Activated CD4-positive, alpha-beta T cell treated with anti-CD3 and anti-CD28 coated beads for 24 hours (primary cell): Measurements from ENCODE around the gene COX6A2.
"Not testable (repeated sequence)": the region's sequence is repeated elsewhere in the genome, so short reads cannot be mapped to it uniquely, and the experiment has no call there.

ENCODE experiments used
- DNase-seq, 2 donors: peaks; one replicate each; pipeline ENCODE4 v3.0.0-alpha.2; 2020; ENCODE audit warnings: low read depth in 2 of 2

COX6A2 gene

DNA sequence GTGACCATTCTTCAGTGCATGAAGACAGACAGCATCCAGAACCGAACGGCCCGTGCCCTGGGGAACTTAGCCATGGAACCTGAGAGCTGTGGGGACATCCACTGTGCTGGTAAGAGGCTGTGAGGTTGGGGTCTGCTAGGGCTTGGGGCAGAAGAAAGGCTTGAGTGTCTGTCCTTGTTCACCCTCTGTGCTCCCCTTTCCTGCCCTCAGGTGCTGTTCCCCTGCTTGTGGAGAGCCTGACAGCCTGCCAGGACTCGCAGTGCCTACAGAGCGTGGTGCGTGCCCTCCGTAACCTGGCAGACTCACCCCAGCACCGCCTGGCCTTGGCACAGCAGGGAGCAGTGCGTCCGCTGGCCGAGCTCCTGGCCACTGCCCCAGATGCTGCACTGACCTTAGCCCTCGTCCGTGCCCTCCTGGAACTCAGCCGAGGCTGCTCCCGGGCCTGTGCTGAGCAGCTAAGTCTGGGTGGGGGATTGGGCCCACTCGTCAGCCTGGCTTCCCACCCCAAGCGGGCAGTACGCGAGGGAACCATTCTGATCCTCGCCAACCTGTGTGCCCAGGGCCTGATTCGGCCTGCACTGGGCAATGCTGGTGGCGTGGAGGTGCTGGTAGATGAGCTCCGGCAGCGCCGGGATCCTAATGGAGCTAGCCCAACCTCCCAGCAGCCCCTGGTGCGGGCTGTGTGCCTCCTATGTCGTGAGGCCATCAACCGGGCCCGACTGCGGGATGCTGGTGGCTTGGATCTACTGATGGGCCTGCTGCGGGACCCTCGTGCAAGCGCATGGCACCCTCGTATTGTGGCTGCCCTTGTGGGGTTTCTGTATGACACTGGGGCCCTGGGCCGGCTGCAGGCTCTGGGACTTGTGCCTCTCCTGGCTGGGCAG, 34.0 kb upstream of the COX6A2 start:
- DNase-seq: no peak

DNA sequence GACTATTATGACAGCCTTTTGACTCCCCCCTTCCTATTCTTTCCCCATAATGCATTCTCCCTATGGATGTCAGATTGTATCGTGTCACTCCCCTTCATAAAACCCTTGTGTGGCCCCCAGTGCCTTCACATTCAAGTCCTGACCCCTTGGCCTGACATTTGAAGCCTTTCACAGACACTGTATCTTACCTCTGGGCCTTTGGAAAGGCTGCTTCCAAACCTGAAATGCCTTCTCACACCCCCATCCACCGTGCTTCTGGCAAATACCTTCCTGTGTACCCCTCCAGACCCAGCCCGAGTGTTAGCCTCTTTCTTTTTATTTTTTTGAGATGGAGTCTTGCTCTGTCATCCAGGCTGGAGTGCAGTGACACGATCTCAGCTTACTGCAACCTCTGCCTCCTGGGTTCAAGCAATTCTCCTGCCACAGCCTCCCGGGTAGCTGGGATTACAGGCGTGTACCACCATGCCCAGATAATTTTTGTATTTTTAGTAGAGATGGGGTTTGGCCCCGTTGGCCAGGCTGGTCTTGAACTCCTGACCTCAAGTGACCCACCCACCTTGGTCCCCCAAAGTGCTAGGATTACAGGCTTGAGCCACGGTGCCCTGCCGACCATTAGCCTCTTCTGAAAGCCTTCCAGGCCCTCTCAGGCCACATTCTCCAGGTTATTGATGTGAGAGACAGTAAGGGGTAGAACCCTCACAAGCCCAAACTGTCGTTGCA, 33.2 kb upstream of the COX6A2 start:
- no peak for DNase-seq

DNA sequence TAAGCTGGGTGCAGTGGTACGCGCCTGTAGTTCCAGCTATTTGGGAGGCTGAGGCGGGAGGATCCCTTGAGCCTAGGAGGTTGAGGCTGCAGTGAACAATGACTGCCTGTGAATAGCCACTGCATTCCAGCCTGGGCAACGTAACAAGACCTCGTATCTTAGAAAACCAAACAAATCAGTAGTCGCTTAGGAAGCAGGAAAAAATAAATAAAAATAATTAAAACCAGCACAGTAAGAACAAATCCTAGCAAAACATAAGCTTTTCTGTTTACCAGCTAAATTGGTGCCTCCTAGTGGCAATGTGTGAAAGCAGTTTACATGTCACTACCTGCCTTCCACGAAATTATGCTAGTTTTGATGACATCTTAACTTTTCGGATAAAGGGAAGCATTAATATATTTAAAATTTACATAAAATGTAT, 32.4 kb upstream of the COX6A2 start:
- no peak for DNase-seq

DNA sequence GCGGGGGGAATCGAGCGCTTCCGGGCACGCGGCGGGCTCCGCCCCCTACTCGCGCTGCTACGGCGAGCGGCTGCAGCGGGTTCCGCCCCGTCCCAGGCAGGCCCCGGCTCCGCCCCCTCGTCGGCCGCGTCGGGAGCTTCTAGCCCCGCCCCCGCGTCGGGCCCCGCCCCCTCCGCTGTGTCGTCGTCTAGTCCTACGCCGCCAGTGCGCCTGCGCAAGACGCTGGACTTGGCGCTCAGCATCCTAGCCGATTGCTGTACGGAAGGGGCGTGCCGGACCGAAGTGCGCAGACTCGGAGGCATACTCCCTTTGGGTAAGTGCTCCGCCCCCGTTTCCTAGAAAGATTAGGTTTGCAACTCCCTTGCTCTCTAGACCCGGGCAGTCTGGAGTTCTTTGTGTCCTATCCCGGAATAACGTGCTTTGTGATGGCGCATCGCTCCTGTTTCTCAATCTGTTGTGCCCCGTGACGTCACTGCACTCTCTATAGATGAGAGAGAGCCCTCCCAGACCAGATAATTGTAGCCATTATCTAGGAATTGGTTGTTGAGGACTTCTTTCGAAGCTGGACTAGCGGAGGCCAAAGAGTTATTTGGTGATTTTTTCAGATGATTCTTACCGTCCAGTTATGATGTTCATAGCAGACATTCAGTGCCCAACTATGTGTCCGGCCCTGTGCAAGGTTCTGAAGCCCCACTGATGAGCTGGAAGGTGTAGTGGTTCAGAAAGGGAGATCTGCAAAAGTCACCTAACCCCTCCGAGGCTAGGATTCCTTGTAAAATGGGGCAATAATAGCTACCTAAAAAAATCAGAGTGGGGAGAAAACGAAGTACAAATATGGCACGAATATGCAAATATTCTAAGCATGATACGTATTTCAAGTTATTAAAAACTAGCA, 31.8 kb upstream of the COX6A2 start:
- DNase-seq: peak; percentile 99 to 100

DNA sequence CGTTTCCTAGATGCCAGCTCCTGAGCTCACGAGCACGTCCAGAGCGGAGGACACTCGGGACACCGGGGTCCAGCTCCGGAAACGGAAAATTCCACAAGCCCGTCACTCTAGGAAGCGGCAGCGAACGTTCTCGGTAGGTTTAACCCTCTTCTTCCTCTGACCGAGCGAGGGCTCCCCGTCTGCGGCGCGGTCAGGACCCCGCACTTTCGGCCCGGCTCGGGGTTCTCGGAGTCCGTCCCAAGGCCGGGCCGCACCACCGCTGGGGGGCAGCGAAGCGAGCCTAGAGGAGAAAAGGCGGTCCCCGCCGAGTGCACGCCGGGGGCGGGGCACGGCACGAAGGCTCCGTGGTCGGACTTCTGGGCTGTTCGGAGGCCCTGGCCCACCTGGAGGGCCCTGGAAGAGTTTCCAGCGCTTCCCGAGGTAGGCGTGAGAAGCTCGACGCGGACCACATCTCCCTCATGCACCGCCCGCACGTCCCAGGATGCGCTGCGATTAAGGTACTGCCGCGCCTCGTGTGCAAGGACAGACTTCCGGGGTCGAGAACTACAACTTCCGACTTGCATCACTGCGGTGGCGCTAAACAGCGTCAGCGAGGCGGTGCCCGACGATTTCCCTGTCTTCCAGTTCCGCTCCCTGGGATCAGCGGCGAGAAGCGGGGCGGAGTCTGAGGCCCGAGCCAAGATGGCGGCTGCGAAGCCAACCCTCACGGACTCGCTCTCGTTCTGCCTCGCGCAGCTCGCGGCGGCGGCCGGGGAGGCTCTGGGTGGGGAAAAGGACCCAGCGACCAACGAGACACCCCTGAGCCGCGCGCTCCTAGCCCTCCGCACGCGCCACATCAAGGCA, 30.9 kb upstream of the COX6A2 start, which contains the start of gene ARMC5:
TSS of gene ARMC5 (plus strand) at position 658 of the 843 bp plus-strand sequence. CDS start at position 682, 24 bp downstream.
- peak; percentile 92 to 94 for DNase-seq

DNA sequence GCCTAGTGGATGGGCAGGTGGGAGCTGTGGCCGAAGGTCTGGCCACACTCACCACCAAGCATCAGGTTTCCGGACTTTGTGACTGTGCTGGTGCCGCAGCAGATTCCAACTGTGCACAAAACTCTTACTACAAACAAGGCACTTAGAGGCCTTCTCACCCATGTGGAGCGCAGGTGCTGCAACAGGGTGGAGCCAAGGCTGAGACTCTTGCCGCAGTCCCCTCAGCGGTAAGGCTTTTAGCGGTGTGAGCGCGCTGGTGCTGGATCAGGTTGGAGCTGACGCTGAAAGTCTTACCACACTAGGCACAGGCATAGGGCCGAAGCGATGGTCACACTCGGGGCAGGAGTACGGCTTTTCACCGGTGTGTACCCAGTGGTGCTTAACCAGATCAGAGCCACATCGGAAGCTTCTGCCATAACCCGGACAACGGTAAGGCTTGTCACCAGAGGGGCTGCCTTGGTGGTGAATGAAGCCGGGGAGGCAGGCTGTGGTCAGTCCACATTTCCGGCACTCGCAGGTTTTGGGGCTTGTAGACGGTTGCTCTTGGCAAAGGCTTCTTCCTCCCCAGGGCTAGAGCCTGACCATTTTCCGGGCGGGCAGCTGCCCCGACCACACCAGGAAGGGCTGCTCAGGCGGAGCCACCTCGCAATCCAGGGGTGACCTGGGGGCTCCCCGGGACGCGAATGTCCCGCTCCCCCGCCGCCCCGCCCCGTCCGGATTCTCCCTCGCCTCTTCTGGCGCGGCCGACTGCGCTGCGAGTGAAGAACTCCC, 30.1 kb upstream of the COX6A2 start:
- peak in 1 of 2 donors; percentile 33 for DNase-seq

DNA sequence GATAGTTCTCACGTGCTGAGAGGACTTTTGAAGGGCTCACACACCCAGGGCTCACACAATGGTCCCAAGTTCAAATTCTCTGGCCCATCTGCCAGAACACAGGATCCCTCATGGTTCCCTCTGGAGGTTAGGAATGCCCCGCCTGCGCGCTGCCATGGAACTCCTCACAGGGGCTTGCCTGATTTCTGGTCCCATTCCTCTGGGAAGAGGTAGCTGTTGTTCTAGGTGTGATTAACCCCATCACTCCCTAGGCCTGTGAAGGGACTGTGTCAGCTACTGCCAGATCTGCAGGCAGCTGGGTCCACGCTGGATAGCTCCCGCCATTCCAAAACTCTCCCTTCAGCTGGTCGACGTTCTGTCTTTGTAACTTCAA, 28.8 kb upstream of the COX6A2 start:
- DNase-seq: no peak

DNA sequence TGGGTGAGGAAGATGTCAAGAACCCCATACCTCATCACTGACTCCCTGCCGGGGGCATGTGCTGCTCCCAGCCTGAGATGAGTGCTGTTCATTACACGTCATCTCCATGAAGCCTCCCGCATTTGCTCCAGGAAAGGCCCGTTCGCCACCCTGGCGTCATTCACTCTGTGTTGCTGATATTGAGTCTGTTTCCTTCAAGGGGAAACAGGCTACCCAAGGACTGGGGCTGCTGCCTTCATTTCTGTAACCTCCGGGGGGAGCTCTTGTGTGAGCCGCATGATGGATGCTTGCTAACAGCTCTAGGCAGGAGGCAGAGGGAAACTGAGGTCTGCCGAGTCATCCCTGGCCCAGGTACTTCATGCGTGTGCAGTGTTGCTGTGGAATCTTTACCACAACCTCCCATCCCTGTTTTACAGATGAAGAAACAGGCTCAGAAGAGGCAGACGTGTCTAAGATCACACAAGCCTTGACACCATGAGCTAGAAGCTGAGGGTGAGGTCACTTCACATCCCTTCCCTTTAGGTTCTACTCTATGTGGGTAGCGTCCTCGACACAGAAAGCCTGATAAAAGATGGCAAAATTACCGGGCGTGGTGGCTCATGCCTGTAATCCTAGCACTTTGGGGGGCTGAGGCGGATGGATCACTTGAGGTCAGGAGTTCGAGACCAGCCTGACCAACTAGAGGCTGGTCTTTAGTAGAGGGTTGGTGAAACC, 27.6 kb upstream of the COX6A2 start:
- DNase-seq: no peak

DNA sequence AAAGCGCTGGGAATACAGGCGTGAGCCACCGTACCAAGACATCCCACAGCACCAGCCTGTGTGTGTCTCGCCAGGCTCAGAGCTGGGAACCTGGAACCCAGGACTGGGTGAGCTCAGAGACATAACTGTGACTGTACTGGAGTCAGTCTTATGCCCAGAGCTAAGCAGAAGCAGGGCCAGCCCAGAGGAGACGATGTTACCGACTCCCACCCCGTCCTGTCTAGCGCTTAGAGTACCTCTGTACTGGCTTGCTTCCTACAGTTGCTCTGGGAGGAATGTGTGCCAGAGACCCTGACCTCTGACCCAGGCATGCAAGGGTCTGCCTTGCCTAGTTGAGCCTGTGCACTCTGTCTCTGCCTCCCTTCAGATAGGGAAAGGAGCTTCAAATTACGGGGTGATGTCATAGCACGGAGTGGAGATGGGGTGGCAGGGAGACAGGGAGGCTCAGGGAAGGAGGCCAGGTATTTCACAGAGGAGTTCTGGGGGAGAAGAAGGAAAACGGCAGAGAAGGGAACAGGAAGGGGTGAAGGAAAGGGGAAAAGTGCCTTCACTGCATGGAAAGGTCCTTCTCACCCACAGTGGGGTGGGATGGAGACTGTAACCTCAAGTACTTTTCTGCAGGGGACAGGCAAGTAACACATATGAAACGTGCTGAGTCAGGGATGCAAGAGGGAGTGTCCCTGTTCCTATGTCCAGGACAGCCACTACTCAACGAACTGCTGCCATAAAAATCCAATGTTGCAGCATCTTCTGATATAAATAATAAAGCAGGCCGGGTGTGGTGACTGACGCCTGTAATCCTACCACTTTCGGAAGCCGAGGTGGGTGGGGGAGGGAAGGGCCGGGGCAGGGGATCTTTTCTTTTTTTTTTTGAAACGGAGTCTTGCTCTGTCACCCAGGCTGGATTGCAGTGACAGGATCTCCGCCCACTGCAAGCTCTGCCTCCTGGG, 25.4 kb upstream of the COX6A2 start:
- no peak for DNase-seq

DNA sequence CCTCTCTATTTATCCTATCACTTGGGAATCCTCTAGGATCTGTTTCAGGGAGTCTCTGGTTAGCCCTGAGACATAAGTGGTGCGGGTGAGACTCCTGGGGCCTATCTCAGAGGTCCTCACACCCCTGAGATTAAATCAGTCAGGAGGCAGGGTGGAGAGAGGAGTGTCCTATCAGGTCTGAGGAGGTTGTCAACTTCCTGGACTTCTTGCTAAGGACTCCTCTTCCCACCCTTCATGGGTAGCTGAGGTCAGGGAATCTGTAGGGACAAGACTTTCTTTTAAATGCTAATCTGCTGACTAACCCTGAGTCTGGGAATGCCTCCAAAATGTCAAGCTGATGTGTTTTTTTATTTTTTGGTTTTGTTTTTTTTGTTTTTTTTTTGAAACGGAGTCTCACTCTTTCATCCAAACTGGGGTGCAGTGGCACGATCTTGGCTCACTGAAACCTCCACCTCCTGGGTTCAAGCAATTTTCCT, 24.5 kb upstream of the COX6A2 start:
- DNase-seq: no peak

DNA sequence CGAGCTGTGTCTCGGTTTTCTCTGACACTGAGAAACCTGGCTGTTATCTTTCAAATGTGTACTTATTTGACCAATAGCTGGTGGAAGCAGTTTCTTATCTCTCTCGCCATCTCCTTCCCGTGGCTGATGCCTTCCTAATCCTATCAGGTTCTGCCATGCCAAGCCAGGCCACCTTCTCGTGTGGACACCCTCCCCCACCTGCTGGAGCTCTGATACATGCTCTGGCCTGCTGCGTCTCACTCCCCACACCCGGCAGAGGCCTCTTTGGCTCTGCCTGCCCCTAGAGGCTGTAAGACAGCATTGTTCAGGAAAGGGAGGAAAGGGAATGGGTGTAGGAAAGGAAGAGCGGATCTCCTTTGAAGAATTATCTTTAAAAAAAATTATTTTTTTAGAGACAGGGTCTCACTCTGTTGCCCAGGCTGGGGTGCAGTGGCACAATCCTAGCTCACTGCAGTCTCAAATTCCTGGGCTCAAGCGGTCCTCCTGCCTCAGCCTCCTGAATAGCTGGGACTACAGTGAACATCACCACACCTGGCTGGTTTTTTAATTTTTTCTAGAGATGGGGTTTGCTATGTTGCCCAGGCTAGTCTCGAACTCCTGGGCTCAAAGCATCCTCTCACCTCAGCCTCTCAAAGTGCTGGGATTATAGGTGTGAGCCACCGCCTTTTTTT, 23.7 kb upstream of the COX6A2 start:
- DNase-seq: no peak

DNA sequence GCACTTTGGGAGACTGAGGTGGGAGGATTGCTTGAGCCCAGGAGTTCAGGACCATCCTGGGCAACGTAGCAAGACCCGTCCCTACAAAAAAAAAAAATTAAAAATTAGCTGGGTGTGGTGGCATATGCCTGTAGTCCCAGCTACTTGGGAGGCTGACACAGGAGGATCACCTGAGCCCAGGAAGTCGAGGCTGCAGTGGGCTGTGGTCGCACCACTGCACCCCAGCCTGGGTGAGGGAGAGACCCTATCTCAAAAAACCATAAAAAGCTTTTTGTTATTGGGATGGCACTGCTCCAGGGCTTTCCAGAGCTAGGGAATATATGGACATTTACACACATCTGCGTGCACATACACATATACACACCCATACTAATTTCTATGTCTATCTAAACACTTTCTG, 23.0 kb upstream of the COX6A2 start:
- DNase-seq: no peak

DNA sequence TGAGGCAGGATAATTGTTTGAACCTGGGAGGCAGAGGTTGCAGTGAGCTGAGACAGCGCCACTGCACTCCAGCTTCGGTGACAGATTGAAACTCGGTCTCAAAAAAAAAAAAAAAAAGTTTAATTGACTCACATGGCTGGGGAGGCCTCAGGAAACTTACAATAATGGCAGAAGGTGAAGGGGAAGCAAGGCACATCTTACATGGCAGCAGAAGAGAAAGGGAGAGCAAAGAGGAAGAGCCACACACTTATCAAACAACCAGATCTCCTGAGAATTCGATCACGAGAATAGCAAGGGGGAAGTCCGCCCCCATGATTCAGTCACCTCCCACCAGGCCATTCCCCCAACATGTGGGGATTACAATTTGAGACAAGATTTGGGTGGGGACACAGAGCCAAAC, 17.8 kb upstream of the COX6A2 start:
- DNase-seq: not testable (repeated sequence)

DNA sequence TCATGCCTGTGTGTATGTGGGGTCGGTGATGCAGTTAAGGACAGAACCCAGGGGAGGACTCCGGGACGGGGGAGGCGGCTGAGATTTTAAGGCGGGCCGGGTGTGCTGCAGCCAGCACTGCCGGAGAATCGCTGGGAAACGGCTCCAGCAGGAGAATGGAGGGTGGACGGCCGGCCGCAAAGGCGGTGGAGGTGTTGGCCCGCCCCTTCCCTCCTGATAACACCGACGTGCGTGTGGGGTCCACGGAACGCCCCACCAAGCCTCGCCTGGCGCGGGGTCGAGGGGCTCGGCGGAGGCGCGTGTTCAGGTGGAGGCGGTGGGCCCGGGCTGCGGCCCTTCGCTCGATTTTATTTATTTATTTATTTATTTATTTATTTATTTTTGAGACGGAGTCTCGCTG, 13.8 kb upstream of the COX6A2 start:
- no peak for DNase-seq

DNA sequence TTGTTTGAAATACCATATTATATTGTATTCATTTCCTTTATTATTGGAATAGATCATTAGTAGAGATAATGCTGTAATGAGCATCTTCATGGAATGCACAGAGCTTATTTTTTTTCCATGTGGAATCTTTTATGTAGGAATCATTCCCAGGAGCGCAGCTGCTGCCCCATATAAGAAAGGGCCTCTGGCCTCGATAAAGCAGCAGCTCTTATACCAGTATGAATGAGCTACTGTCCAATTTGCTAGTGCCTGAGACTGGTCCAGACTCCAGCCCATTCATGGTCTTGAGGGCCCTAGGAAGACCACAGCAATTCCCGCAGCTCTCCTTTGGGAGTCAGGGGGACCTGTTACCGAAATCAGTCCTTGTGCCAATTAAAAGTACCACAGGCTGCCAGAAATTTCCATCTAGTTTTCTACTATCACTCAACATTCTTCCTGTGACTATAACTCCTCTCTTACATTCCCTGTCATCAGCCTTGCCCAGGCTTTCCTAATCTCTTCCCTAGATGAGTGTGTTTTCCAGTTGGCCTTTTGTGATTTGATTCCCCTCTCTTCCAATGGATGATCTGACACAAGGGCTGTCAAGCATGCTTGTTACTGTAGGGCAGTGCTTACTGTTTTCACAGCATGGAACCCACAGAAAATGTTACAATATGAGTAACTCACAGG, 12.5 kb upstream of the COX6A2 start:
- no peak for DNase-seq

DNA sequence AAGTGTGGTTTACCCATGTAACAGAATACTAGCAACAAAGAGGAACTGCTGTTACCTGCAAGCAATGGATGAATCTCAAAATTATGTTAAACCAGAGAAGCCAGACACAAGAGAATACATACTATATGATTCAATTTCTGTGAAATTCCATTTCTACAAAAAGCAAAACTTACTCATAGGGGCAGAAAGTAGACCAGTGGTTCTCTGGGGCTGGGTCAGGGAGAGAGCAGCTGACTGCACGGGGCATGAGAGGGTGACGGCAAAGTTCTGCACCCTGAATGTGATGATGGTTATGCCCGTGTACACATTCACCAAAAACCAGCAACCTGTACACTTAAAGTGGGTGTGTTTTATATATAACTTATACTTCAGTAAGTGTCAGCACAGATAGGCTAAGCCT, 11.4 kb upstream of the COX6A2 start:
- DNase-seq: no peak

DNA sequence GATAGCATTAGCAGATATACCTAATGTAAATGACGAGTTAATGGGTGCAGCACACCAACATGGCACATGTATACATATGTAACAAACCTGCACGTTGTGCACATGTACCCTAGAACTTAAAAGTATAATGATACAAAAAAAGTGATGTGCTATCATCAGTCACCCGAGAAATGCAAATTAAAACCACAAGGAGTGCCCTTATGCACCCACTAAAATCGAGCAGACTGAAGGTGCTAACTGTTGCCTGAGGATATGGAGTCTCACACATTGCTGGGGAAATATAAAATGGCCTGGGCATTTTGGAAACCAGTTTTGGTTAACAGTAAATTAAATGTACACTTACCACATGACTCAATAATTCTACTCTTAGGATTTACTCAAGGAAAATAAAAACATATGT, 10.9 kb upstream of the COX6A2 start:
- DNase-seq: not testable (repeated sequence)
